Endometrium (tissue), 2 donors: Measurements from ENCODE around the gene CRPPA.
A peak's percentile ranks its signal among the peaks of the same experiment; 100 is the strongest.
"Not testable (repeated sequence)": the region's sequence is repeated elsewhere in the genome, so short reads cannot be mapped to it uniquely, and the experiment has no call there.

Experiments
- FAIRE-seq: peaks from 2 replicates; lab custom pipeline; 2012; peaks lifted over from hg19 to GRCh38; lab: Jason Lieb, UNC
- donor health status: control.
- donor health status: control.

CRPPA gene

GRCh38 chr7:16421333-16422102, at the start of gene CRPPA:
TSS of gene CRPPA (minus strand) at chr7:16421538. CDS start at chr7:16421322, 216 bp downstream.
- no peak for FAIRE-seq

- no peak for FAIRE-seq
These were observed 44.4 kb upstream of the CRPPA start, which contains the start of gene SOSTDC1 for GRCh38 chr7:16465469-16466361. TSS of gene SOSTDC1 (minus strand) at chr7:16465738. CDS start at chr7:16465668, 70 bp downstream.

- no peak for FAIRE-seq
These were observed 42.8 kb upstream of the CRPPA start for GRCh38 chr7:16463949-16464715.

GRCh38 chr7:16463520-16463919, 42.2 kb upstream of the CRPPA start:
- FAIRE-seq = no peak

GRCh38 chr7:16462431-16462889, 41.1 kb upstream of the CRPPA start:
- no peak for FAIRE-seq

GRCh38 chr7:16460789-16461493, 39.6 kb upstream of the CRPPA start:
- no peak for FAIRE-seq

- not testable (repeated sequence) for FAIRE-seq
These were observed 35.0 kb upstream of the CRPPA start for GRCh38 chr7:16456303-16456702.

- peak; percentile 84 for FAIRE-seq
These were observed 34.3 kb upstream of the CRPPA start for GRCh38 chr7:16455591-16455990.

GRCh38 chr7:16450366-16450765, 29.0 kb upstream of the CRPPA start:
- FAIRE-seq = no peak

- no peak for FAIRE-seq
These were observed 26.5 kb upstream of the CRPPA start for GRCh38 chr7:16447876-16448275.

GRCh38 chr7:16446508-16446907, 25.2 kb upstream of the CRPPA start:
- no peak for FAIRE-seq

- not testable (repeated sequence) for FAIRE-seq
These were observed 22.5 kb upstream of the CRPPA start for GRCh38 chr7:16443871-16444270.

GRCh38 chr7:16438988-16439387, 17.6 kb upstream of the CRPPA start:
- FAIRE-seq = no peak

- FAIRE-seq = no peak
These were observed 15.0 kb upstream of the CRPPA start for GRCh38 chr7:16436306-16436705.

- no peak for FAIRE-seq
These were observed 12.3 kb upstream of the CRPPA start for GRCh38 chr7:16433568-16434122.

- no peak for FAIRE-seq
These were observed 11.0 kb upstream of the CRPPA start for GRCh38 chr7:16432425-16432731.

- FAIRE-seq = no peak
These were observed 10.5 kb upstream of the CRPPA start for GRCh38 chr7:16431646-16432424.

GRCh38 chr7:16430133-16430532, 8.8 kb upstream of the CRPPA start:
- no peak for FAIRE-seq

- FAIRE-seq = no peak
These were observed 7.3 kb upstream of the CRPPA start for GRCh38 chr7:16428672-16429071.

- no peak for FAIRE-seq
These were observed 6.8 kb upstream of the CRPPA start for GRCh38 chr7:16428182-16428581.

GRCh38 chr7:16423761-16424160, 2.4 kb upstream of the CRPPA start:
- no peak for FAIRE-seq
